HG02678 (cell line): ENCODE measurements around the gene DACT1.

ENCODE experiments used
- ATAC-seq: cut with Tn5 transposase; IDR thresholded peaks from one replicate; pipeline ENCODE4 v1.9.1; 2021; ENCODE audit warnings: mild to moderate bottlenecking, moderate library complexity; ENCODE audit not compliant: unreplicated experiment

The DACT1 gene

GRCh38 chr14:58665773-58666500, 28.2 kb downstream of the DACT1 start:
- no peak for ATAC-seq

GRCh38 chr14:58666737-58667136, 29.0 kb downstream of the DACT1 start:
- no peak for ATAC-seq

- no peak for ATAC-seq
Measured at GRCh38 chr14:58667900-58668299, 30.1 kb downstream of the DACT1 start.

GRCh38 chr14:58668848-58669480, 31.2 kb downstream of the DACT1 start:
- ATAC-seq = no peak

DNA sequence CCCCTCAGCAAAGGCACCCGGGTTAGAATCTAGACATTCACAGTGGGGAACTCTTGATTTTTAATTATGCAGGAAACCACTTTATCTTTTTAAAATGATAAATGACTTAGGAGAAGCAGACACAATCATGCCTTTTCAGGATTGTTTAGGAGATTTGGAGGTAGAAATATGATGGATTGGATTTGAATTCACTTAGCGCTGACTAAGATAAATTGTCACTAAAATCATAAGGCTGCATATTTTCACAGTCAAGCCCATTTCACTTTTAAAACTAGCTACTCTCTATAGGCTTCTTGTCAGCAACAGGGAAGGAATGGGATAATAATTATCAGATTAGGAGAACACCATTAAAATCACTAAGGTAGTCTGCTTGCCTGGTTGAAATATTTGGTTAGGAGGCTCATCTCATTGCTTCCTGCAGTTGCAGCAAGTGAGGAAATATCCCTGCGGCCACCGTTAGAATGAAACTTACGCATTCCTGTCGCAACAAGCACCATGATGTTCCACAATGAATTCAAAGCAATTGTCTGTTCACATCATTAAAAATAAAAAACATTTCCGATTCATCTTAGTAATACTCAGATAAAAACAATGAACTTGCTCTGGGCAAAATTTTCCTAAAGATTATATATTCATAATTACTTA, 31.9 kb downstream of the DACT1 start:
- ATAC-seq = no peak

- ATAC-seq = no peak
Measured at GRCh38 chr14:58671024-58671423, 33.3 kb downstream of the DACT1 start.

GRCh38 chr14:58671436-58671835, 33.7 kb downstream of the DACT1 start:
- no peak for ATAC-seq

DNA sequence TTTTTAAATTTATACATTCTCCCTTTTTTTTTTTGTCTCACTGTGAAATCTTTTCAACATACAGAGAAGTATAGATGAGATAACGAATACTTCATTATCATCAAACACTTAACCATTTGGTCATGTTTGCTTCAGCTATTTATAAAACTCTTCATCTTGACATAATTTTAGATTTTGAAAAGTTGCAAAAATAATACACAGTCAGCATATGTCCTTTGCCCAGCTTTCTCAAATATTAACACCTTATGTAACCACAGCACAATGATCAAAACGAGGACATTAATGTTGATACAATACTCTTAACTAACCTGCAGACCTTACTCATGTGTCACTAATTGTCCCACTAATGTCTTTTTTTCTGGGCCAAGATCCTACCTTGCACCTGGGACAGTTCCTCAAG, 36.0 kb downstream of the DACT1 start:
- ATAC-seq = no peak

DNA sequence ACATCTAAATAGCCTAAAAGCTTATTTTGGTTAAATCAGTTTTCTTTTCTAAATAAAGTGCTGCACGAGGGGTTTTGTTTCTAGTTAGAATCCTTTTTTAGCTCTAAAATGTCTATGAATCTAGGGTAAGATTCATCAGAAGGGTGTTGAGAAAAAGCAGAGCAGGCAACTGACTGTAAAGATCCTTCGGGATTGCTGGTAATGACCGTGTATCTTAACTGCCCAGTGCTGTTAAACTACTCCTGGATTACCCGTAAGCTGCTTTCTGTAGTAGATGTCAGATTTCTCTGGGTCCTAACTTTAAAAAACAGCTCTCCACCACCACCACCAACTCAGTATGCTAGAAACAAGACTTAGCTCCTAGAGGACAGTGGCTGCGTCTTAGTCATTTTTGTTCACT, 39.2 kb downstream of the DACT1 start:
- no peak for ATAC-seq

DNA sequence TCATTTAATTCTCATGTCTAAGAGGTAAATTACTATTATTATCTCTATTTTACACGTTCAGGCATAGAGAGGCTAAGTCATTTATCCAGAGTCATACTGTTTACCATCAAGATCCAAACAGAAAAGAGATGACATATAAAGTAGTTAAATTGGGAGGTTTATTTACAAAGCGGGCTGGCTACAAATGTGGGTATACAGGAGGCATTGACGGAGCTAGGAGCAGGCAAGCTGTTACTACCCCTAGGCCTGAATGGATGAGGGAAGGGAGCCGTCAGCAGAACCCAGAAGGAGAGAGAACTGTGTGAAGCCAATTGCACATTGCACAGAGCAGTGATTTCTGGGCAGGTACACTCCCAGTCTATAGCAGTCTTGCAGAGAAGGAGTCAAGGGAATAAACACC, 39.8 kb downstream of the DACT1 start:
- no peak for ATAC-seq

DNA sequence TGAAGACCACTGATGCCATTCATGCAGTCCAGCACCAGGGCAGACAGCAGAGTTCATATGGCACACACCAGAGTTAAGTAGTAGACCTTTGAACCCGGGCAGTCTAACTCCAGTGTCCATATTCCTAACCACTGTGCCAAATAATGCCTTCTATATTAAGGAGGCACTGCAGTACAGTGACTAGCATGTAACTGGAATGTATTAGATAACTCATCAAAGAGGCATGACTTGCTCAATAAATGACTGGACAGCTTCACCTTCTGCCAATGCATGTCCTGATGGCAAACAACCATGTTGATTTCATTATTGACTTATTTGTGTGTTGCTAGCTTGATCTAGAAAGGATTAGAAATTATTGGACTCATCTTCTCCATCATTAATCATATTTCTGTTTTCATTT, 40.2 kb downstream of the DACT1 start:
- no peak for ATAC-seq

GRCh38 chr14:58680698-58681097, 42.9 kb downstream of the DACT1 start:
- ATAC-seq = no peak

DNA sequence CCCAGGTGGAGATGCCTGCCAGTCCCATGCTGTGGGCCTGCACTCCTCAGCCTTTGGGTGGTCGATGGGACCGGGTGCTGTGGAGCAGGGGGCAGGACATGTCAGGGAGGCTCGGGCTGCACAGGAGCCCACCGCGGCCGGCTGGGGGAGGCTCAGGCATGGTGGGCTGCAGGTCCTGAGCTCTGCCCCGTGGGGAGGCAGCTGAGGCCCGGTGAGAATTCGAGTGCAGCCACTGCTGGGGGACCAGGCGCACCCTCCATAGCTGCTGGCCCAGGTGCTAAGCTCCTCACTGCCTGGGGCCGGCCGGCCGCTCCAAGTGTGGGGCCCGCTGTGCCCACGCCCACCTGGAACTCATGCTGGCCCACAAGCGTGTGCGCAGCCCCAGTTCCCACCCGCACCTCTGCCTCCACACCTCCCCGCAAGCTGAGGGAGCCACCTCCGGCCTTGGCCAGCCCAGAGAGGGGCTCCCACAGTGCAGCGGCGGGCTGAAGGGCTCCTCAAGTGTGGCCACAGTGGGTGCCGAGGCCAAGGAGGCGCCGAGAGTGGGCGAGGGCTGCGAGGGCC, 49.6 kb downstream of the DACT1 start:
- ATAC-seq = no peak

- no peak for ATAC-seq
Measured at GRCh38 chr14:58690801-58691516, 53.2 kb downstream of the DACT1 start.

- ATAC-seq = no peak
Measured at GRCh38 chr14:58693048-58693447, 55.3 kb downstream of the DACT1 start.

DNA sequence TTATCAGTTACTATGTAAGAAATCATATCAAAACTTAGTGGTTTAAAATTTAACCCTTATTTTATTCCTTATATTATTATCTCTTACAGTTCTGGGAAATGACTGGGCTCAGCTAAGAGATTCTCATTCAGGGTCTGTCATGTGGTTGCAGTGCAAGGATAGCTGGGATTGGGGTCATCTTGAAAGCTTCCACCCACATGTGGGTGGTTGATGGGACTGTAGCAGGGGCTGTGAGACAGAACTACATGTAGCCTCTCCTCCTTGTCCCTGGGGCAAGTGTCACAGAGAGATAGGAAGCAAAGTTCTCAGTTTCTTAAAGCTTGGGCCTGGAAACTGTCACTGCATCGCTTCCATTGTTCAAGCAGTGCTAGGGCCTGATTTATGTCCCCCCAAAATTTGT, 57.8 kb downstream of the DACT1 start:
- ATAC-seq = no peak

DNA sequence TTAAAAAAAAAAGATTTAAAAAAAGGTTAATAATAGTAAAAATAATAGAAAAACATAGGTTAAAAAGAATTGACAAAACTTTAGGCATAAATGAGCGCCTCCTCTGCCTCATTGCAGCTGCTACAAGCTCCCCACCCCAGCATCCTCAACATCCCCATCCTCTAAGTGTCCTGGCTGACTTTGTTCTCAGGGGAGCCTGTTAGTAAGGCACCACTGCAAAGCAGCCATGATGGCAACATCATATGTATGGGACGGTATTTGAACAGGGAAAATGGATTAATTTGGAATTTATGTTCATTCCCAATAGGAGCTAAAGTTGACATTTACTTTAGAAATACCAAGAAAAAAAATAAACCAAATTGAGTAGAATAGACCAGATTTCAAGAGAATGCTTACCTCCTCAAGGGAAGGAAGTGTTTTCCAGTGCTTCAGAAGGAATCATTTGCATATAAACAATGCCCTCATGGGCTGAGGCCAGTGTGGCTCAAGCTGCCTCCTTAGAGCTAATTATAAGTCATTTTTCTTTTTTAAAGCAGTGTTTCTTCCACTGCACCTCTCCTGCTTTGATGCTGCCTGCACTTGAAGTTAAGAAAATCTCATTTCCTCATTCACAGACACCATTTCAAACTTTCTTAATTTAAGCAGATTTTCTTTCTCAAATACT, 59.6 kb downstream of the DACT1 start:
- ATAC-seq = no peak
